Lung (tissue), 12 donors: ENCODE measurements around the gene GDF15. TPM values are rescaled to one million over a fixed set of nuclear protein-coding genes. Genes with fewer than 3 reads are reported as not detected.

ENCODE experiments used
- ATAC-seq: fragments of 200-7000 bp; cut with Tn5 transposase; one replicate; pipeline ENCODE4 v1.9.1; 2020; ENCODE audit warnings: moderate number of reproducible peaks; ENCODE audit not compliant: insufficient read depth, low FRiP score
- DNase-seq, 3 donors: peaks; one replicate each; pipeline ENCODE4 v3.0.0-alpha.2; 2013 to 2017
- H3K27ac ChIP-seq, 2 donors: one replicate each; pipeline ENCODE4 v1.5.1; 2013; ENCODE audit warnings: mild to moderate bottlenecking in 2 of 2, moderate library complexity in 2 of 2, control low read depth in 1 of 2, inconsistent platforms in 1 of 2, low read depth in 1 of 2, low read length in 1 of 2
- H3K27me3 ChIP-seq, 3 donors: one replicate each; pipeline ENCODE4 v1.5.1; 2013; ENCODE audit warnings: low read length in 2 of 3; ENCODE audit not compliant: control insufficient read depth in 3 of 3, insufficient read depth in 3 of 3
- H3K36me3 ChIP-seq, 4 donors: one replicate each; pipeline ENCODE4 v1.5.1; 2013; ENCODE audit warnings: low read length in 4 of 4, mild to moderate bottlenecking in 1 of 4, moderate library complexity in 1 of 4; ENCODE audit not compliant: control insufficient read depth in 4 of 4, insufficient read depth in 4 of 4
- H3K4me1 ChIP-seq, 5 donors: one replicate each; pipeline ENCODE4 v1.5.1; 2013; ENCODE audit warnings: low read length in 5 of 5, mild to moderate bottlenecking in 2 of 5, moderate library complexity in 1 of 5; ENCODE audit not compliant: control insufficient read depth in 5 of 5, insufficient read depth in 5 of 5
- H3K4me3 ChIP-seq: one replicate; pipeline ENCODE4 v1.5.1; 2013; ENCODE audit warnings: mild to moderate bottlenecking, control low read depth, moderate library complexity
- H3K9ac ChIP-seq, 2 donors: one replicate each; pipeline ENCODE4 v1.5.1; 2013; ENCODE audit warnings: low read length in 2 of 2, control low read depth in 1 of 2; ENCODE audit not compliant: insufficient read depth in 1 of 2
- H3K9me3 ChIP-seq, 4 donors: one replicate each; pipeline ENCODE4 v1.5.1; 2013; ENCODE audit warnings: low read length in 3 of 4, mild to moderate bottlenecking in 1 of 4, moderate library complexity in 1 of 4; ENCODE audit not compliant: control insufficient read depth in 4 of 4, insufficient read depth in 3 of 4
- WGBS, 2 donors: extraction: QIAGEN DNeasy Blood & Tissue Kit; methylation state at CpG; one replicate each; pipeline ENCODE4 v1.1.7; 2013; 5-methylcytosine and 5-hydroxymethylcytosine counted together
- polyA plus RNA-seq, 2 donors: library from polyadenylated mRNA; stranded (reverse); fragments of 200-250 nt; gene quantifications; one replicate each; pipeline ENCODE4 v1.2.1, GENCODE V29; 2013
- total RNA-seq, 2 donors: library from RNA; depleted of rRNA in 1 of 2; stranded (reverse); fragments of >200 nt in 1 of 2; gene quantifications; one replicate each; pipeline ENCODE4 v1.2.1, GENCODE V29; 2014 to 2021
- TF ChIP-seq, protein P1 (sequence below): IDR thresholded peaks from 2 replicates; pipeline ENCODE4 v1.5.1; 2012; ENCODE audit warnings: mild to moderate bottlenecking; ENCODE audit errors: control extremely low read depth, extremely low read depth
- donor health status: control.
- donor health status: control.
- donor health status: Bipolar disorder and iron deficiency.
- donor health status: healthy.
- donor health status: DM: yes; HTN: yes; CAD: no.

GDF15 gene
- total and polyA plus RNA-seq, 4 donors: 45.4 to 119 (median 56.8) TPM

DNA sequence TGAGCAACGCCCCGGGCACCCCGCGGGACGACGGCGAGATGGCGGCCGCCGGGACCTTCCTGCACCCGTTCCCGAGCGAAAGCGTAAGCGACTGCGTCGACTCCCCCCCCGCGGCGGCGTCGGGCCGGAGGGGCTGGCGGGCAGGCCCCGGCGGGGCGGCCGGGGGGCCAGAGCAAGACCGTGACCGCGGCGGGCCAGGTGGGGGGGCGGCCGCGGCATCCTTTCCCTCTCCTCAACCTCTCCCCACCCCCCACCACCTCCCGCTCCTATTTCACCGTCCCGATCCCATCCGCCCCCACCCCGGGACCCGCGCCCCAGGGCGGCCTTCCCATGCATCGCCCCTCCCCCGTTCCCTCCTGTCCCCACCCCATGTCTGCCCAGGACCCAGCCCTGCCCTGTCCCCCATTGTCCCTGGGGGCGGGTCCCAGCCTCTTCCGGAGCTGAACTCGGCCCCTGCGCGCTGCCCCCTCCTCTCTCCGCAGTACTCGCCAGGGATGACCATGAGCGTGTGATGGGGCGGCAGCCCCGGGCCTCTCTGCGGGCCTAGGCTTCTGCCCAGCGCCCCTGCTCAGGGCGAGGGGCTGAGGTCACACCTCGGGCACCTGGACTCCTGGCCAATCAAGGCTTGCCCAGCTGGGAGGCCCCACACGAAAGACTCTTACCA, 47.9 kb downstream of the GDF15 start:
- Histone ChIP-seq H3K36me3 (peaks cover 0 to 6% (median 0%) of the 10 kb centered on the region in 4 donors), H3K27me3 (no peaks in the 10 kb centered on the region), H3K27ac (no peak overlapping the region), H3K4me1 (peaks cover 0 to 46% (median 24%) of the 10 kb centered on the region in 5 donors), H3K9me3 (no peaks in the 10 kb centered on the region), H3K4me3 (no peak overlapping the region), H3K9ac (no peak overlapping the region)
- ATAC-seq: no peak
- 12 to 25% methylated on average over 19 to 60 of the region's 60 CpGs for WGBS, 2 donors
- DNase-seq: peak; percentile 49 to 73 (median 62)
- TF ChIP-seq, protein P1, sequence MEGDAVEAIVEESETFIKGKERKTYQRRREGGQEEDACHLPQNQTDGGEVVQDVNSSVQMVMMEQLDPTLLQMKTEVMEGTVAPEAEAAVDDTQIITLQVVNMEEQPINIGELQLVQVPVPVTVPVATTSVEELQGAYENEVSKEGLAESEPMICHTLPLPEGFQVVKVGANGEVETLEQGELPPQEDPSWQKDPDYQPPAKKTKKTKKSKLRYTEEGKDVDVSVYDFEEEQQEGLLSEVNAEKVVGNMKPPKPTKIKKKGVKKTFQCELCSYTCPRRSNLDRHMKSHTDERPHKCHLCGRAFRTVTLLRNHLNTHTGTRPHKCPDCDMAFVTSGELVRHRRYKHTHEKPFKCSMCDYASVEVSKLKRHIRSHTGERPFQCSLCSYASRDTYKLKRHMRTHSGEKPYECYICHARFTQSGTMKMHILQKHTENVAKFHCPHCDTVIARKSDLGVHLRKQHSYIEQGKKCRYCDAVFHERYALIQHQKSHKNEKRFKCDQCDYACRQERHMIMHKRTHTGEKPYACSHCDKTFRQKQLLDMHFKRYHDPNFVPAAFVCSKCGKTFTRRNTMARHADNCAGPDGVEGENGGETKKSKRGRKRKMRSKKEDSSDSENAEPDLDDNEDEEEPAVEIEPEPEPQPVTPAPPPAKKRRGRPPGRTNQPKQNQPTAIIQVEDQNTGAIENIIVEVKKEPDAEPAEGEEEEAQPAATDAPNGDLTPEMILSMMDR: no peak

DNA sequence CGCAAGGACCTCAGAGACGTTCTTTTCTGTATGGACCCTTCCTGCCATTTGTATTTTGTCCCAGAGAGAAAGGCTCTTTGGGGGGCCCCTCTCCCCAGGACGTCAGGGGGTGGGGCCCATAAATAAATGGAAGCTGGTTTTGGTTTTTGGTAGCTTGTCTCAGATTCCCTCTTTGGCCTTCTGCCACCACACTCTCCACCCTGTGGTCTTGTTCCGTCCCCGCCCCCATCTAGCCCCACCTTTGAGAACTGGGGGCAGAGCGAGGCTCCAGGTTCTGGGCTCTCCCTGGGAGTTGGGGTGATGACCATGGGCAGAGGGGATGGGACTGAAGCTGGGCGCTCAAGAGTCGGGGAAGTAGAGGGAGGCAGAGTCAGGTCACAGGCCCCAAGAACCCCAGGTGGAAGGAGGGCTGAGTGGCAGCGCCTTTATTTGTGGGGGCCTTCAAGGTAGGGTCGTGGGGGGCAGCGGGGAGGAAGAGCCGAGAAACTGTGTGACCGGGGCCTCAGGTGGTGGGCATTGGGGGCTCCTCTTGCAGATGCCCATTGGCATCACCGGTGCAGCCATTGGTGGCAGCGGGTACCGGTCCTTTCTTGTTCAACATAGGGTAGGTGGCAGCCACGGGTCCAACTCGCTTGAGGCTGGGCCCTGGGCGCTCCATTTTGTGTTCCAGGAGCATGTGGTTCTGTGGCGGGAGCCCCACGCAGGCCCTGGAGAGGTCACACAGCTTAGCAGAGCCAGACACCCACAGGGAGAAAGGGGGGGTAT, 48.6 kb downstream of the GDF15 start:
- Histone ChIP-seq H3K4me1 (peaks cover 0 to 44% (median 16%) of the 10 kb centered on the region in 5 donors), H3K4me3 (no peak overlapping the region), H3K9ac (no peak overlapping the region), H3K27me3 (no peaks in the 10 kb centered on the region), H3K27ac (no peak overlapping the region), H3K9me3 (no peaks in the 10 kb centered on the region), H3K36me3 (peaks cover 0 to 6% (median 0%) of the 10 kb centered on the region in 4 donors)
- ATAC-seq: no peak
- TF ChIP-seq, protein P1: no peak
- no peak for DNase-seq
- 85 to 87% methylated on average over 19 to 21 of the region's 21 CpGs for WGBS, 2 donors

DNA sequence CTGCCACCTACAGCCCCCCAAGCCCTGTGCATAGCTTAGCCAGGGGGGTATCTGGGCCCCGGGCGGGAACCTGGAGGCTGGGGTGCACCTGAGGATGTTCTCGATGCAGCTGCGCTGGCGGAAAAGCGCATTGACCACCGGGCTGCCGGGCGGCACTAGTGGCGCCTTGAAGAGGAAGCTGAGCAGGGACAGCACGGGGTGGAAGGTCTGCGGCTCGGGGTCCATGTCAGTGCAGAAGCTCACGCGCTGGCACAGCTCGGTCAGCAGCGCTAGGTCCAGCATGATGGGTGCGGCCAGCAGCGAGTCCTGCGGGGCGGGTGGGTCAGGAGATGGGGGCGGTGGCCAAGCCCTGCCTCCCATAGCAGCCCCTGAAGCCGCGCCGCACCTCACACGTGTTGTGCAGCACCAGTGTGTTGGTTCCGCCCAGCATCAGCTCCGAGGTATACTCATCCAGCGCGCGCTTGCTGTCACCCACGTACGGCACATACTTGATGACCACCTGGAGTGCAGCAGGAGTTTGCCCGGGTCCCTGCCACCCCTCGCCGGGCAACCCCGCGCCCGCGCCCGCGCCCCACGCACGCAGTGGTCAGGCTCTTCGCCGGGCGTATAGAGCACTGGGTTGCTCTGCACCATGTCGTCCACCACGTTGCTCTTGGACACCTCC, 49.4 kb downstream of the GDF15 start:
- Histone ChIP-seq H3K9ac (no peak overlapping the region), H3K27ac (no peak overlapping the region), H3K4me1 (peaks cover 0 to 40% (median 15%) of the 10 kb centered on the region in 5 donors), H3K36me3 (peaks cover 0 to 6% (median 0%) of the 10 kb centered on the region in 4 donors), H3K27me3 (no peaks in the 10 kb centered on the region), H3K4me3 (no peak overlapping the region), H3K9me3 (no peaks in the 10 kb centered on the region)
- TF ChIP-seq, protein P1: no peak
- ATAC-seq: no peak
- WGBS, 2 donors: 95% methylated on average over 48 to 49 of the region's 49 CpGs
- no peak for DNase-seq
